ENCODE measurements around the gene HADHA.

The HADHA gene

GRCh38 chr2:26245810-26246209, 1.4 kb upstream of the HADHA start:
- DNase-seq (ENCODE audit: low read depth in 2 of 2, low spot score in 1 of 2) = no peak

DNA sequence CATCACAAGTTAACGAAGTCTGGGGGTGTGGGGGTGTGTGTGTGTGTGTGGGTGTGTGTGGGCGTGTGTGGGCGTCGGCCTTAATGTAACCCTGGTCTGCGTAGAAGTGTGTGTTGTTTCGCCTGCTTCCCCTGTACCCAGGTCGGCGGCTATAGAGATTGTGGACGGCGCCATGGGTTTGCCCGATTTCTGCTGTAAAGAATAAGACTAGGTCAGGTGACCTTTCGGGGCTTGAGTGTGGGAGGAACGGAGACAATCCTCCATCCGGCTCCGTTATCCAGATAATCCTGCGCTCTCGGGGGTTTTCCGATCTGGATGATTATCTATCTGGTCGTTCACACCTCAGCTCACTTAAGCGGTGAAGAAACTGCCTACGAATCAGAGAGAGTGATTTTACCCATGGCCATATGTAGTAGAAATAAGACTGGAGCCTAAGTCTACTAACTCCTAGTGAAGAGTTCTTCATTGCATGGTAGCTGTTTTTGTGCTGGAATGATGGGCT, 850 bp upstream of the HADHA start:
- DNase-seq (ENCODE audit: low read depth in 2 of 2, low spot score in 1 of 2) = peak; percentile 15 to 31

GRCh38 chr2:26243470-26244308, 743 bp downstream of the HADHA start:
- no peak for DNase-seq (ENCODE audit: low read depth in 2 of 2, low spot score in 1 of 2)

GRCh38 chr2:26241928-26242436, 2.5 kb downstream of the HADHA start:
- DNase-seq (ENCODE audit: low read depth in 2 of 2, low spot score in 1 of 2) = no peak

DNA sequence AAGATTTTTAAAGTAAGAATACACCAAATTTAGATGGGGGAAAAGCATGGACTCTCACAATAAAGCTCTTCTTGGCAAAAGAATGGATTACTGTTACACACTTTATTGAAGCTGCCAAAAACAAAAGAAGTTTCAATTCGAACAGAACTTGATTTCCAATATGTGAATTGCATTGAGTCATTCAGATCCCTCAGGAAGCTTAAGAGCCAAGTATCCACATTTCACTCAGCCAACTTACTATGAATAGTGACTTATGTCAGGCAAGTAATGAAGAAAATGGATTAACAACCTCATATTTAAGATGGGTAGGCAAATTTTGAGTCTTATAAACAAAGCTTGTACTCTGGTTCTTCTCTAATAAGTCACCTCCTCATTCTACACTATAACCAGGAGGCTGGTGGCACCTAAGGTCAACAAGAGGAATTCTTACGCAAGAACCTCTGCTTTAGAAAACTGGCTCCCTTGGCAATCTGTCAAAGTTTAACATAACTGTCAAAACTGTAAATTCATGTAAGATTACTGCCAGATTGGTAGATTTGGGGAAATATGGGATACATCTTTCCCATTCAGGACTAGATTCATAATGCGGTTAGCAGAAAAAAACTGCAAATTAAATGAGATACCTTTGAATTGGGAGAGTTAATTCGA, 6.0 kb downstream of the HADHA start:
- DNase-seq (ENCODE audit: low read depth in 2 of 2, low spot score in 1 of 2) = no peak

GRCh38 chr2:26237868-26238267, 6.6 kb downstream of the HADHA start:
- DNase-seq (ENCODE audit: low read depth in 2 of 2, low spot score in 1 of 2) = no peak

DNA sequence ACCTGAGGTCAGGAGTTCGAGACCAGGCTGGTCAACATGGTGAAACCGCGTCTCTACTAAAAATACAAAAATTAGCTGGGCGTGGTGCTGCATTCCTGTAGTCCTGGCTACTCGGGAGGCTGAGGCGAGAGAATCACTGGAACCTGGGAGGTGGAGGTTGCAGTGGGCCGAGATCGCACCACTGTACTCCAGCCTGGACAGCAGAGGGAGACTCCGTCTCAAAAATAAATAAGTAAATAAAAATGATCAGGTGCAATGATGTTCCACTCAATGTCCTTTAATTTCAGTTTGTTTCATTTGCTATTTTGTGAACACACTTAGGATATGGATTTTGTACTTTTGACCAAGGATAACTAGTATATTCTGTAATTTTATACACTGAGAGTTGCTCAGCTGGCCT, 9.3 kb downstream of the HADHA start:
- DNase-seq (ENCODE audit: low read depth in 2 of 2, low spot score in 1 of 2) = no peak

GRCh38 chr2:26230806-26231205, 13.6 kb downstream of the HADHA start:
- no peak for DNase-seq (ENCODE audit: low read depth in 2 of 2, low spot score in 1 of 2)

- no peak for DNase-seq (ENCODE audit: low read depth in 2 of 2, low spot score in 1 of 2)
These were observed 14.8 kb downstream of the HADHA start for GRCh38 chr2:26229595-26229994.

DNA sequence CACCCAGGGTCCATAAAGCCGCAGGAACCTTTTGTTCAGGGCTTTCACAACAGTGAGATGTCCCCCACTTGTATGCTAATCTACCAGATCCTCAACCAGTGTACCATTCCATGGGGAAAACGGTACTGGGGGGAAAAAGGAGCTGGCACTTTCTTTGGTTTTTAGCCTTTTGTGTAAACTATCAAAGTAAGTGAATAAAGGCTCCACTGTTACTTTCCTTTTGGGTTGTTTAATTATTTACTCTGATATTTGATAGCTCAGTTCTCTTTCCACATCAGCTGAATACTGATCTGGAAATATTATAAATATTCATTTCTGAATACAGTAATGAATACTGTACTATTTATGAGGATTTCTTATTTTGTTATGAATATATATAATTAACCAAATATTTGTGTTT, 20.3 kb downstream of the HADHA start:
- no peak for DNase-seq (ENCODE audit: low read depth in 2 of 2, low spot score in 1 of 2)

DNA sequence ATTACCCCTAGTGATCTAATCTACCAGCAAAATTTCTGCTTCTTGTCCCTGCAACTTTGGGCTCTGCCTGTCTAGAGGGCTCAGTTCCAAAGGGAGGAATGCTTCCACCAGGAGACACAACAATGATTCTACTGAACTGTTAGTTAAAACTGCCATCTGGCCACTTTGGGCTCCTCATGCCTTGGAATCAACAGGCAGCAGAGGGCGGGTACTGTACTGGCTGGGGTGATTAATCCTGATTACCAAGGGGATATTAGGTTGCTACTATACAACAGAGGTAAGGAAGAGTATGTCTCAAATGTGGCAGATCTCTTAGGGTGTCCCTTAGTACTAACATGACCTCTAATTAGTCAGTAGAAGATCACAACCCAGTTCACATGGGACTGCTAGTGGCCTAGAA, 21.4 kb downstream of the HADHA start:
- no peak for DNase-seq (ENCODE audit: low read depth in 2 of 2, low spot score in 1 of 2)

DNA sequence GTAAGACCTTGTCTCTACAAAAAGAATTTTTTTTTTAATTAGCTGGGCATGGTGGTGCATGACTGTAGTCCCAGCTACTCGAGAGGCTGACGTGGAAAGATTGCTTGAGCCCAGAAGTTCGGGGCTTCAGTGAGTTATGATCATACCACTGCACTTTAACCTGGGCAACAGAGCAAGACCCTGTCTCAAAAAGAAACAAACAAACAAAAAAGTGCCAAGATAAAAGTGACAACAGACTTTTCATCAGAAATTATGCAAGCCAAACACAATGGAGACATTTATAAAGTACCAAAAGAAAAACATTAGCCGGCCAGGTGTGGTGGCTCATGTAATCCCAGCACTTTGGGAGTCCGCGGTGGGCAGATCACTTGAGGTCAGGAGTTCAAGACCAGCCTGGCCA, 26.7 kb downstream of the HADHA start:
- DNase-seq (ENCODE audit: low read depth in 2 of 2, low spot score in 1 of 2) = no peak

GRCh38 chr2:26216587-26216986, 27.8 kb downstream of the HADHA start:
- no peak for DNase-seq (ENCODE audit: low read depth in 2 of 2, low spot score in 1 of 2)

GRCh38 chr2:26215833-26216232, 28.6 kb downstream of the HADHA start:
- no peak for DNase-seq (ENCODE audit: low read depth in 2 of 2, low spot score in 1 of 2)

- no peak for DNase-seq (ENCODE audit: low read depth in 2 of 2, low spot score in 1 of 2)
These were observed 29.7 kb downstream of the HADHA start for GRCh38 chr2:26214759-26215158.

DNA sequence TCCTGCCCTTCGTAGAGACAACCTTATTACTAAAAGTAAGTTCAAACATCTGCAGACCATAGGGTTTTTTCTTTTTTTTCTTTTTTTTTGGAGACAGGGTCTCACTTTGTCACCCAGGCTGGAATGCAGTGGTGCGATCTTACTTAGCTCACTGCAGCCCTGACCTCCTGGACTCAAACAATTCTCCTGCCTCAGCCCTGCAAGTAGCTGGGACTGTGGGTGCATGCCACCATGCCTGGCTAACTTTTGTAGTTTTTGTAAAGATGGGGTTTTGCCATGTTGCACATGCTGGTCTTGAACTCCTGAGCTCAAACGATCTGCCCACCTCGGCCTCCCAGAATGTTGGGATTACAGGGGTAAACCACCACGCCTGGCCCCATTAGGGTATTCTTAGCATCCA, 32.4 kb downstream of the HADHA start:
- no peak for DNase-seq (ENCODE audit: low read depth in 2 of 2, low spot score in 1 of 2)

DNA sequence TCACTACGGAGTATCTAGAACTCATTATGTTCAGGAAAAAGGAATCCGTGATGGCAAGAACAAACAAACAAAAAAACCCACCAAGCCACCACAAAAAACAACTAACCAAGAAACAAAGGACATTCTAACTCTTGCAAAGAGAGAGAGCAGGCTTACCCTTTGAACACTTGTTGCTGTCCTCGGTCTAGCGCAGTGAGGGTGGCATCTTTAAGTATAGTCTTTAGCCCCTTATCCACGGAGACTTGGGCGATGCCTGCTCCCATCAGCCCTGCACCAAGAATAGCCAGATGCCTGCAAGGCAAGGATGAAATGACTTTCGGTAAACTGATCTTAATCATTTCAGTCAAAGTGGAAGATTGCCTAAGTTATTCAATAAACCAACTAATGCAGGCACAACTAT, 40.5 kb downstream of the HADHA start:
- DNase-seq (ENCODE audit: low read depth in 2 of 2, low spot score in 1 of 2) = no peak

- no peak for DNase-seq (ENCODE audit: low read depth in 2 of 2, low spot score in 1 of 2)
These were observed 41.4 kb downstream of the HADHA start for GRCh38 chr2:26202981-26203490.

- DNase-seq (ENCODE audit: low read depth in 2 of 2, low spot score in 1 of 2) = no peak
These were observed 46.9 kb downstream of the HADHA start for GRCh38 chr2:26197516-26197915.

GRCh38 chr2:26196683-26197418, 47.6 kb downstream of the HADHA start:
- DNase-seq (ENCODE audit: low read depth in 2 of 2, low spot score in 1 of 2) = no peak

Measured in stimulated activated CD8-positive, alpha-beta memory T cell treated with anti-CD3 and anti-CD28 coated beads, Interleukin-4, amount 100 ng/mL, for 1 hour (primary cell).